ENCODE measurements around the gene PHACTR3.

Gene PHACTR3

DNA sequence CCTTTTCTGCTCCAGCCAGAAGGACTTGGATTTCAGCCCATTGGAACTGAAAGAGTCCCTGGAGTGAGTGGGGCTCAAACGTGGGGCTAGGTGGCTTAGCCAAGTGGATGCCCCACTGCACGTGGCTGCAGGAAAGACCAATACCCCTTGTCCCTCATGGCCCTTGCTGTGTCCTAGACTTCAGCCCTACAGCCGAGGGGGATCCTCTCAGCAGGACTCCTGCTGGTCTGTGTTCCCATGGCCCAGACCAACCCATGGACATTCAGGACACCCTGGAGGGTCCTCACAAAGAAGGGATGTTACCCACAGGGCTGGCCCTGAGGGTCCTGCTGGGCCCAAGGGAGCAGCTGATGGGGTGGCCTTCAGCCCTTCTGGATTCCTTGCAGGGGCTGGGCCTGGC lies 30.0 kb upstream of the PHACTR3 start:
- peaks cover 71% of the 10 kb centered on the region for H3K27me3 ChIP-seq (ENCODE audit: insufficient read depth, poor library complexity, severe bottlenecking)
- no peak overlapping the region for H3K4me3 ChIP-seq (ENCODE audit: severe bottlenecking)
- no peak for ATAC-seq (ENCODE audit: low read depth)
- H3K27ac ChIP-seq (ENCODE audit: poor library complexity, severe bottlenecking), result no peak overlapping the region
- H3K4me1 ChIP-seq (ENCODE audit: insufficient read depth, poor library complexity, severe bottlenecking), result no peaks in the 10 kb centered on the region
- no peaks in the 10 kb centered on the region for H3K36me3 ChIP-seq (ENCODE audit: low read depth)
- TF ChIP-seq, protein P1, sequence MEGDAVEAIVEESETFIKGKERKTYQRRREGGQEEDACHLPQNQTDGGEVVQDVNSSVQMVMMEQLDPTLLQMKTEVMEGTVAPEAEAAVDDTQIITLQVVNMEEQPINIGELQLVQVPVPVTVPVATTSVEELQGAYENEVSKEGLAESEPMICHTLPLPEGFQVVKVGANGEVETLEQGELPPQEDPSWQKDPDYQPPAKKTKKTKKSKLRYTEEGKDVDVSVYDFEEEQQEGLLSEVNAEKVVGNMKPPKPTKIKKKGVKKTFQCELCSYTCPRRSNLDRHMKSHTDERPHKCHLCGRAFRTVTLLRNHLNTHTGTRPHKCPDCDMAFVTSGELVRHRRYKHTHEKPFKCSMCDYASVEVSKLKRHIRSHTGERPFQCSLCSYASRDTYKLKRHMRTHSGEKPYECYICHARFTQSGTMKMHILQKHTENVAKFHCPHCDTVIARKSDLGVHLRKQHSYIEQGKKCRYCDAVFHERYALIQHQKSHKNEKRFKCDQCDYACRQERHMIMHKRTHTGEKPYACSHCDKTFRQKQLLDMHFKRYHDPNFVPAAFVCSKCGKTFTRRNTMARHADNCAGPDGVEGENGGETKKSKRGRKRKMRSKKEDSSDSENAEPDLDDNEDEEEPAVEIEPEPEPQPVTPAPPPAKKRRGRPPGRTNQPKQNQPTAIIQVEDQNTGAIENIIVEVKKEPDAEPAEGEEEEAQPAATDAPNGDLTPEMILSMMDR (IDR thresholded peaks at IDR 0.05; ENCODE audit: poor library complexity, severe bottlenecking), result no peak
- DNase-seq (ENCODE audit: low spot score), result peak; percentile 73
- no peaks in the 10 kb centered on the region for H3K9me3 ChIP-seq (ENCODE audit: severe bottlenecking)

DNA sequence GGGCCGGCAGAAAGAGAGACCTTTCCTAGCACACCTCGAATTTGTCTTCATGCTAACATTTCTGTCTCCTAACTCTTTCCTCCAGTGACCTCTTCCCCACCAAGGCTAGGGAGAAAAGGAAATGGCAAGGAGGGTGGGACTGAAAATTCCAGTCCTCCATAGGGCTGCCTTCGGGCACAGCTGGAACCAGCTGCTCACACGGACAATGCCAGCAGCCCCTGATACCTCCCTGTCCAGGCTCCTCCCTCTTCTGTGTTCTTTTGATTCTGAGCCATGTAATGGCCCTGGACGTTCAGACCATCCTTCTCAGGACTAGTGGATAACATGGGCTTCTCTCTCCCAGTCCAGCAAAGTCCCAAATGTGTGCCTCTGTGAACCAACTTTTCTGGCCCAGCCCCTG lies 29.1 kb upstream of the PHACTR3 start:
- Histone ChIP-seq H3K27ac (ENCODE audit: poor library complexity, severe bottlenecking) (no peak overlapping the region), H3K4me1 (ENCODE audit: insufficient read depth, poor library complexity, severe bottlenecking) (no peaks in the 10 kb centered on the region), H3K4me3 (ENCODE audit: severe bottlenecking) (no peak overlapping the region), H3K36me3 (ENCODE audit: low read depth) (no peaks in the 10 kb centered on the region), H3K27me3 (ENCODE audit: insufficient read depth, poor library complexity, severe bottlenecking) (peaks cover 80% of the 10 kb centered on the region), H3K9me3 (ENCODE audit: severe bottlenecking) (no peaks in the 10 kb centered on the region)
- TF ChIP-seq, protein P1 (IDR thresholded peaks at IDR 0.05; ENCODE audit: poor library complexity, severe bottlenecking), result no peak
- DNase-seq (ENCODE audit: low spot score) (no peak), ATAC-seq (ENCODE audit: low read depth) (no peak)

DNA sequence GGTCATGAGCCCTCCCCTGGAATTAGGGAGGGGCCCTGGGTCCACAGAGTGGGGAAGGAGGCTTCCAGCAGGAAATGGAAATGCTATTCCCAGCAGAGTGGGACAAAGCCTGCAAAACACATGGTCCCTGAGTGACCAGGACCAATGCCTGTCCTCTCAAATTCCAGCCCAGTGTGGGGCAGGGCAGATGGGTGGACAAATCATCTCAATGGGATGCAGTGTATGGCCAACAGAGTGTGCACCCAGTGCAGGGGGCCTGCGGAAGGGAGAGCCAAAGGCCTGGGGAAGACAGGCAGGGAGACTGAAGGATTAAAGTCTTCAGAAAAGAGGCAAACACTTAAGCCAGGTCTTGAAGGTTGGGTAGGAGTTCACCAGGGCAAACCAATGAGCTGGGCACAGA lies 28.7 kb upstream of the PHACTR3 start:
- TF ChIP-seq, protein P1 (IDR thresholded peaks at IDR 0.05; ENCODE audit: poor library complexity, severe bottlenecking), result no peak
- Histone ChIP-seq H3K4me3 (ENCODE audit: severe bottlenecking) (no peak overlapping the region), H3K27ac (ENCODE audit: poor library complexity, severe bottlenecking) (no peak overlapping the region), H3K36me3 (ENCODE audit: low read depth) (no peaks in the 10 kb centered on the region), H3K9me3 (ENCODE audit: severe bottlenecking) (no peaks in the 10 kb centered on the region), H3K4me1 (ENCODE audit: insufficient read depth, poor library complexity, severe bottlenecking) (no peaks in the 10 kb centered on the region), H3K27me3 (ENCODE audit: insufficient read depth, poor library complexity, severe bottlenecking) (peaks cover 84% of the 10 kb centered on the region)
- ATAC-seq (ENCODE audit: low read depth) (no peak), DNase-seq (ENCODE audit: low spot score) (peak; percentile 60)

DNA sequence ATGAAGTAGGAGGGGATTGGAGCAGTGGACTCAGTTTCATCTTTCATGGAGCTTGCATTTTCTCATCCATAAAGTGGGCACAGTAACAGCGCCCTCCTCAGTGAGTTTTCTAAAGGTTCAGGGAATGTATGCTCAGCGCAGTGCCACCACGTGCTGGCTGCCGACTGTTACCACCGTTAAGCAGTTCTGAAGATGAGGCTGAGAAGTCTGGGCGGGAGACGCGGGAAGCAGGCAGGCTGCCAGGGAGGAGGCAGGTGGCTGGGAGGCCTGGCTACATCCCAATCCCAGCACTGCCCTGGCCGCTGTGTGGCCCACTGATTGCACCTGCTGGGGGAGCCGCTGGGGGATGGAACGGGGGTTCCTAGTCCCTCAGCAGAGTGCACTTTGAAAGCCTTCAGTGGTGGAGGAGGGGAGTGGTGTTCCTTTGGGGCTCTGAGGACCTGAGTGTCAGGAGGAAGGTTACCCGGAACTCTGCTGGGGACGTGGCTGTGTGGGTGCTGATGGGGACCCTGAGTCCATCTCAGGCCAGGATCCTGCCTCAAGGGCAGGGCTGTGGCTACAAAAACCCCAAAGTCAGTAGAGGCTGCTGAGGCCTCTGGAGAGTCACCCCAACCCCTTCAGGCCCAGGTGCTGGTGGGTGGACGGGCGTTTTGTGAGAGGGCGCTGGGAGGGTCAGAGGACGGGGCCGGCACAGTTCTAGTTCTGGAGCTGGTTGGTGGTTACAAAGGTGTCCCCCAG lies 28.0 kb upstream of the PHACTR3 start:
- H3K27ac ChIP-seq (ENCODE audit: poor library complexity, severe bottlenecking), result no peak overlapping the region
- no peaks in the 10 kb centered on the region for H3K9me3 ChIP-seq (ENCODE audit: severe bottlenecking)
- TF ChIP-seq, protein P1 (IDR thresholded peaks at IDR 0.05; ENCODE audit: poor library complexity, severe bottlenecking), result no peak
- ATAC-seq (ENCODE audit: low read depth) (no peak), DNase-seq (ENCODE audit: low spot score) (peak; percentile 76)
- peaks cover 86% of the 10 kb centered on the region for H3K27me3 ChIP-seq (ENCODE audit: insufficient read depth, poor library complexity, severe bottlenecking)
- H3K4me3 ChIP-seq (ENCODE audit: severe bottlenecking), result no peak overlapping the region
- no peaks in the 10 kb centered on the region for H3K4me1 ChIP-seq (ENCODE audit: insufficient read depth, poor library complexity, severe bottlenecking)
- H3K36me3 ChIP-seq (ENCODE audit: low read depth), result no peaks in the 10 kb centered on the region
